ENCODE data around the gene MAGEA11.
"Not testable (repeated sequence)": the region's sequence is repeated elsewhere in the genome, so short reads cannot be mapped to it uniquely, and the experiment has no call there.

The MAGEA11 gene, protein sequence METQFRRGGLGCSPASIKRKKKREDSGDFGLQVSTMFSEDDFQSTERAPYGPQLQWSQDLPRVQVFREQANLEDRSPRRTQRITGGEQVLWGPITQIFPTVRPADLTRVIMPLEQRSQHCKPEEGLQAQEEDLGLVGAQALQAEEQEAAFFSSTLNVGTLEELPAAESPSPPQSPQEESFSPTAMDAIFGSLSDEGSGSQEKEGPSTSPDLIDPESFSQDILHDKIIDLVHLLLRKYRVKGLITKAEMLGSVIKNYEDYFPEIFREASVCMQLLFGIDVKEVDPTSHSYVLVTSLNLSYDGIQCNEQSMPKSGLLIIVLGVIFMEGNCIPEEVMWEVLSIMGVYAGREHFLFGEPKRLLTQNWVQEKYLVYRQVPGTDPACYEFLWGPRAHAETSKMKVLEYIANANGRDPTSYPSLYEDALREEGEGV

DNA sequence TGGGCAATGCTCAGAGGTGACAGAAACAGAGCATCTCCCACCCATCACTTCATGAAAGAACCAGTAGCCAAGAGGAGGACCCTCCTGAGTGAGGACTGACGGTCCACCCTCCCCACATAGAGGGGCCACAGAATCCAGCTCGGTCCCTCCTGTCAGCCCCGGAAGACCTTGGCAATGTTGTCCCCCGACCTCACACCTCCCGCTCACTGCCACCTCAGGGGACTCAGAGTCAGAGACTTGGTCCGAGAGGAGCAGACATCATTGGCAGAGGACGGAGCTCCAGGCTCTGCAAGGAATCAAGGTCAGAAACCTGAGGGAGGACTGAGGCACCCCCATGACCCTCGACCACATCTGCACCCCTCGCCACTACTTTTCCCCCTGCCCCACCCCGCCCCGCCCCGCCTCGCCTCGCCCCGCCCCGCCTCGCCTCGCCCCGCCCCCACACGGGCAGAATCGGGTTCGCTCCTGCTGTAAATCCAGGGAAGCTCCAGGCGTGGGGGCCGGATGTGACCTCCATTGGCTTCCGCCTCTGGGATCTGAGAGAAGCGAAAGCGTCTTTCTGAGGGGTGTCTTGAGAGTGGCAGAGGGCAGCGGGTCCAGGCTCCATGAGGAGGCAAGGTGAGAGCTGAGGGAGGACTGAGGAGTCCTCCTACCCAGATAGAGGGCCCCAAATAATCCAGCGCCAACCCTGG, at the start of gene MAGEA11:
MAGEA11 (plus strand) TSS at position 516 of the 692 bp plus-strand sequence. CDS start 1,100 bp downstream, outside the sequence.
- H3K27ac ChIP-seq: no peak within 1 kb of the TSS
- H3K4me3 ChIP-seq: no peak within 1 kb of the TSS

DNA sequence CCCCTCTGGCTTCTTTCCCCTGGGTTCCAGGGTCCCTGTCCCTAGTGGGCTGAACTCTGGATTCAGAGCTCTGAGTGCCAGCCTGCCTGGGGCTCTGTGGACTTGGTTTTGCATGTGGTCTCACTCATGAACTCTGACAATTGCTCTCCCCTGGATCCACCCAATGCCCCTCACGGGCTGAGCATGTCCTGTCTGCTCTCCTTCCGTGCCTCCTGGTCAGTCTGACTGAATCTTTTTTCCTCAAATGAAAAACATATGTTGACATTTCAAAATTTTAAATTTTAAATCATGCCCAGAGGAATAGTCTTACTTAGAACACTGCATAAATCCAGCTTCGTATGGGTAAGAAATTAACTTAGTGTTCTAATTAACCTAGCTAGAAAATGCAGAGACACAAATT, 36.8 kb upstream of the MAGEA11 start:
- not testable (repeated sequence) for H3K27ac ChIP-seq, H3K4me3 ChIP-seq

DNA sequence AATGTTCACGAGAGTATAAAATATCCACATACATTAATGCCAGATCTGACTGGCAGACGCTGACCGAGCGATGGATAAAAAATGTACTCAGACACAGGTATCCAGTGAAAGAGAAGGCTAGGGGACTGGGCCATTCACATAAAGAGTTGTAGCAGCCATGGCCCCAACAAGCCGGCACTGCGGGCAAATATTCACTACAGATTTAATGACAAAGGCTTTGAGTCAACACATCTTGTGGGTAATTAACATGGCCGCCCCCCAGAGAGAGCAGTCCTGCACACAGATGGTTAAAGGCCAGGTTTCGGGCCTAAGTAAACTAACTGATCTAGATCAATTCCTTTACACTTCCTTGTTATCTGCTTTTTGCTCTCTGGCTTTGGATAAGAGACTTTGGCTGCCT, 36.3 kb upstream of the MAGEA11 start:
- H3K4me3 ChIP-seq, H3K27ac ChIP-seq: not testable (repeated sequence)

DNA sequence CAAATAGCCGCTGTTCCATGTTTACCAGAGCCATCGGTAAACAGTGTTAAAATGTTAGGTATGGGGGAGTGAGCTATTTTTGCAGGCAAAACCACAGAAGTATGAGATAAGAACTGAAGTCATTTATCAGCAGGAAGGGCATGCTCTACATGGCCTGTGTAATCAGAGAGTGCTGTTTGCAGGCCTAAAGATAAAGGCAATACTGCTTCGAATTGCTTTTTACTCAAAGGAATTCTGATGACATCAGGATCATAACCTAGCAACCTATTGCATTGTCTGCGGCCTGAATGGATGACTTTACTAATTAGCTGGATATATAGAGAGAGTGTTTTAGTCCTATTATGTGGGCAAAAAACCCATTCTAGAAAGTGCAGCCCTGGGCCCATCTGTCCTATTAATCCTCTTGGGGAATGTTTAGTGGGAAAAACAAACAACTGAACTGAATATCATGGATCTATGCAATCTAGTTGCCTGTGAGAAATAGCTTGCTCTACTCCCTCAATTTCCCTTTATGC, 32.6 kb upstream of the MAGEA11 start:
- not testable (repeated sequence) for H3K27ac ChIP-seq

DNA sequence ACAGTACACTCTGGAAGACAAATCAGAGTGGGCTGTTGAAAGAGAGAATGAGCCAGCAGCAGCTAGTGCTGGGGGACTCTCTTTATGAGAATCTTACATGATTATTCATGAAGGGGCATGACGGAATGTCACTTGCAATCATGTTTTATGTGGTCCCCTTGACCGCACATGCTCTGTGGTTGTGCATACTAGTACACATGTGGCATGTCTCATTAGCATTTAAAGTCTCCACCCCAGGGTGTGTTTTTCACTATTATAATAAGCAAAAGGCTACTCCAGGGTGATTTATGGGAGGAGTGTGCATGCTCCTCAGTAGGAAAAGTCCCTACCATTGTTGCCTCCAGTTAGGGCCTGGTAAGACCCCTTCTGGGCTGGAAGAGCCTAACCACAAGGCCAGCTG, 30.7 kb upstream of the MAGEA11 start:
- H3K27ac ChIP-seq: no peak overlapping the region
- H3K4me3 ChIP-seq: no peak overlapping the region

More for the DNA sequence above, 32.6 kb upstream of the MAGEA11 start:
- H3K4me3 ChIP-seq: not testable (repeated sequence)

DNA sequence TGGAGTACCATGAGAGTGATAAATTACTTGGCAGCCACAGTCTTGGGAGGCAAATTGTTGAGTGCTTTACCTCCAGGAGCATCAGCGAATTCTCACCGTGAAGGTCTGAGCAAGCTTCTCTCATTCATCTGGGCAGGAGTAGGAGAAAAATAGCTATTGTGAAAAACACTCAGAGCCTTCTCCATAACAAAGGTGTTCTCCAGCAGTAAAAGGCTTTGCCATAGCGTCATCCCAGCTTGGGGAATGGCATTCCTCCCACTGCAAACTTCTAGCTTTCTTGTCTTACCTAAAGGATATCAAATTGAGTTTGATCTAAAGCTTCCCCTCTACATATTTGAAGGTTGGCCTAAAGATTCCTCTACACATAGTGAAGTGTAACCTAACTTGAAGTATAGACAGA, 29.8 kb upstream of the MAGEA11 start:
- H3K27ac ChIP-seq: no peak overlapping the region
- H3K4me3 ChIP-seq: no peak overlapping the region

DNA sequence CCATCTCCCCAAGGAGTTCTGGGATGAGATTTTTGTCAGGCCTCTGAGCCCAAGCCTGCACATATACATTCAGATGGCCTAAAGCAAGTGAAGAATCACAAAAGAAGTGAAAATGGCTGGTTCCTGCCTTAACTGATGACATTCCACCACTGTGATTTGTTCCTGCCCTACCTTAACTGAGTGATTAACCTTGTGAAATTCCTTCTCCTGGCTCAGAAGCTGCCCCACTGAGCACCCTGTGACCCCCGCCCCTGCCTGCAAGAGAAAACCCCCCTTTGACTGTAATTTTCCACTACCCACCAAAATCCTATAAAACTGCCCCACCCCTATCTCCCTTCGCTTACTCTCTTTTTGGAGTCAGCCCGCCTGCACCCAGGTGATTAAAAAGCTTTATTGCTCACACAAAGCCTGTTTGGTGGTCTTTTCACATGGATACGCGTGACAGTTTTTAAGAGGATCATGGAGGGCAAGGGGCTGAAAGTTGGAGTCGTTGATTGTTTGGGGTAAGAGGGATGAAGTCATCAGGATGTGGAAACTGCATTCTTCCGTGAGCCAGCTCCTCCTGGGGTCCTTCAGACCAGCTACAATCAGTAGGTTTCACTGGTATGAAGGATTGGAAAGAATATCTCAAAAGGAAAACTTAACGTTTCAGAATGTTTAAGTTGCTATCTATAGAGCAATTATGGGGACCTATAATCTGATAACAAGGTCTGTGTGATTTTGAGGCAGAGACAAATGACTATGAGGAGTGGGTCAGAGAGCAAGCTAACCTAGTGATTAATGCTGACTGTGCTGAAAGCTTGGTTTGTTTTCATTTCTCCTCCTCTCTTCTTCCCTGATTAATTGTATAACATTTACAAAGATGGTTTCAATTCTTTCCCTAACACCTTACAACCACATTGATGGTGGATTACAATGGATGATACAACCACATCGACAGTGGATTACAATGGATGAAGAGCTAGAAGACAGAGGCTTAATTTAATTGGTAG, 28.6 kb upstream of the MAGEA11 start:
- H3K4me3 ChIP-seq: no peak overlapping the region

DNA sequence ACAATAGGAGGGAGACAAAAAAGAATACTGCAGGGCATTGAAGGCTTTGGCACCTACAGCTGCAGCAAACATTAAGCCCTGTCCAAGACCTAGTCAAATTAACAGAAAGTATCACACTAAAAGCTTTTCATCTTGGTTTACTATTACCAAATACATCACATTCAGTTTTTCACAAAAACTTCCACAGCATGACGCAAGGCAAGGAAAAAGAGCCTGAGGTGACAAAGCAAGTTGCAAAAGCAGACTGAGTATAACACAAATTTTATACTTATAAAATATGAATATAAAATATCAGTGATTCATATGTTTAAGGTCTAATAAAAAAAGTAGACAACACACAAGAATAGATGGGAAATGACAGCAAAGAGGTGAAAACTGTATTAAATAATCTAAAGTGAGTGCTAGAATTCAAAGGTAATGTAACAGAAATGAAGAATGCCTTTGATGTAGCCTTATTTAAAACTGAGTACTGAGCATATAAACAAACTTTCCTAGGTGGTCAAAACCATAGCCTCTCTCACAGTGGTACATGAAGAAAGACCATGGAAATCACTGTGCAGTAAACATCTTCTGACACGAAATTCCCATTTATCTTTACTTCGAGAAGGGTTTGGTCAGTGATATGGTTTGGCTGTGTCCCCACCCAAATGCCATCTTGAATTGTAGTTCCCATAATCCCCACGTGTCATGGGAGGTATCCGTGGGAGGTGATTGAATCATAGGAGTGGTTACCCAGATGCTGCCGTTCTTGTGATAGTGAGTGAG, 27.7 kb upstream of the MAGEA11 start:
- no peak overlapping the region for H3K27ac ChIP-seq

More for the DNA sequence above, 28.6 kb upstream of the MAGEA11 start:
- no peak overlapping the region for H3K27ac ChIP-seq

DNA sequence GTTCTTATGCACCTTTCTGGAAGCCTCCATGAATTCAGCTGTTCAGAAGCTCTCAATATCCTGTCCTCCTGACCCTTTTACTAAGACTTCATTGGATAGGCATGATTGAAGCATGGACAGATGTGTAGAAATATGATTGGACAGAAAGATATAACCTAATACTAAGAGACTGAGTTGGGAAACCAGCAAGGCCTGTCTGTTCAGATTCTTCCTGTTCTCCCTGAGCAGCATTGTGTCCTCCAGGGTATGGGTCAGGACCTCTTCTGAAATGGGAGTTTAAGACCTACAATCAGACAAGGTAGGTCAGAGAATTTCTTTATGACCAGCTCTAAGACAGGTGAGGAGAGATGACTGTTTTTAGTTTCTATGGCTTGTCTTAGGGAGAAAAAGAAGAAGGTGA, 23.9 kb upstream of the MAGEA11 start:
- Histone ChIP-seq H3K4me3 (no peak overlapping the region), H3K27ac (no peak overlapping the region)

More for the DNA sequence above, 27.7 kb upstream of the MAGEA11 start:
- no peak overlapping the region for H3K4me3 ChIP-seq

DNA sequence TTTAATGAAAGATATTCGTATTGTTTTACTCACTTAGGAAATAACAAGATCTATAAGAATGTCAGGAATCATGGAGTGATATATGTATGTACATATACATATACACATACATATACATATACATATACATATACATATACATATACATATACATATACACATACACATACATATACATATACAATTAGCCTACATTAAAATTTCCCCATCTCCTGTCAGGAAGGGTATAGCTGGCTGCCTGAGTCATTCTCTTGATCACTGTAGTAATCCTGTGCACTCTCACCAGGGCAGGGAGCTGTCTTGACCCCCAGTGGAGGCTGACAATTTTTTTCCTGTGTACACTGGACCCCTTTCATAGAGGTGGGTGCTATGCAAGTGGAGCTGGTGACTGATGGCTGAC, 23.3 kb upstream of the MAGEA11 start:
- H3K4me3 ChIP-seq: no peak overlapping the region
- H3K27ac ChIP-seq: no peak overlapping the region

DNA sequence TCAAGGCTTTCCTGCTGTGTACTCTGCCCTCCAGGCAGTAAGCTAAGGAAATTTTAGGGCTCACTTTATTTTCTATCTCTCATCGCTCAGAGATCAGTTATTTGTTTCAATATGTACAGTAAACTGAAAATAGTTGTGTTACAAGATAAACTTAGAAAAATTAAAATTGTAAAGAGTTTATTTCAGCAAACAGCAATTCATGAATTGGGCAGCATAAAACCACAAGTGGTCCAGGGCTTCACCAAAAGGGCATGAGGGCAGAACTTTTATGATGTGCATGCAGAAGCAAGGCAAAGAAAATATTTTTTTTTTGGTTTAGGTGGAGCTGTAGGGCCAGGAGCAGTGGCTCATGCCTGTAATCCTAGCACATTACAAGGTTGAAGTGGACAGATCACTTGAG, 20.1 kb upstream of the MAGEA11 start:
- Histone ChIP-seq H3K4me3 (no peak overlapping the region), H3K27ac (no peak overlapping the region)

DNA sequence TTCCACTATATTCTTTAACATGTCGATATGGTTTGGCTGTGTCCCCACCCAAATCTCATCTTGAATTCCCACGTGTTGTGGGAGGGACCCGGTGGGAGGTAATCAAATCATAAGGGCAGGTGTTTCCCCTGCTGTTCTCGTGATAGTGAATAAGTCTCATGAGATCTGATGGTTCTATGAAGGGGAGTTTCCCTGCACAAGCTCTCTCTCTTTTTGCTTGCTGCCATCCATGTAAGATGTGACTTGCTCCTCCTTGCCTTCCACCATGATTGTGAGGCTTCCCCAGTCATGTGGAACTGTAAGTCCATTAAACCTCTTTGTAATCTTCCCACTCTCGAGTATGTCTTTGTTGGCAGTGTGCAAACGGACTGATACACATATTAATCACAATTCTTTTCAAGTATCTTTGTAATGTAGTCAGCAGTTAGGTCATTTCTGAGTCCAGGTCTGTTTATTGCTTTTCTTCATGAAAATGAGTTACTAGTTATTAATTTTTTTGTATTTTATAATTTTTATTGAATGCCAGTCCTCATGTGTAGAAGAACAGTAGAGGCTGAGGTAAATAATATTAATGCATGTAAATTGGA, 19.1 kb upstream of the MAGEA11 start:
- H3K27ac ChIP-seq, H3K4me3 ChIP-seq: not testable (repeated sequence)

DNA sequence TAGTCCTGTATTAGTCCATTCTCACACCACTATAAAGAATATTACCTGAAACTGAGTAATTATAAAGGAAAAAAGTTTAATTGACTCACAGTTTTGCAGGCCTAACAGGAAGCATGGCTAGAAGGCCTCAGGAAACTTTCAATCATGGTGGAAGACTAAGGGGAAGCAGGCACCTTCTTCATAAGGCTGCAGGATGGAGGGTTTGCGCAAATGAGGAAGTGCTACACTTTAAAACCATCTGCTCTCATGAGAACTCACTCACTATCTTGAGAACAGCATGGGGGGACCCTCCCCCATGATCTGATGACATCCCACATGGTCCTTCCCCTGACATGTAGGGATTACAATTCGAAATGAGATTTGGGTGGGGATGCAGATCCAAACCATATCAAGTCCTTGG, 12.1 kb upstream of the MAGEA11 start:
- no peak overlapping the region for H3K4me3 ChIP-seq
- H3K27ac ChIP-seq: no peak overlapping the region

DNA sequence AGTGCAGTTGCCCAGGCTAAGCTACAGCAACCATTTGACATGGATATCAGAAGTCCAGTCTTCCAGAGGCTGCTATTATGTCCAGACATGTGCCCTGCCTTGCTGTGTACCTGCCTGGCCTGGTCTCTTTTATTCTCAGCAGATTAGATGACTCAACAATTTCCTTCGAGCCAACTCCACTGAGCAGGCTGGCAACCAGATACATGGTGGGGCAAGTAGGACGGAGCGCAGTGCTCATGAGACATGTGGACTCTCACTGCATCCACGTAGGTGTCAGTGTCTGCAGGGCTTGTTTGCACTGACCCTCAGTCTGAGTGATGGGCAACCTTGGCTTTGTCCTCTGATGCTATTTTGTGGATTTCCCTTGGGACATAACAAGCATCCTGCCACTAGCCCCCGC, 7.2 kb upstream of the MAGEA11 start:
- no peak overlapping the region for H3K27ac ChIP-seq
- no peak overlapping the region for H3K4me3 ChIP-seq

DNA sequence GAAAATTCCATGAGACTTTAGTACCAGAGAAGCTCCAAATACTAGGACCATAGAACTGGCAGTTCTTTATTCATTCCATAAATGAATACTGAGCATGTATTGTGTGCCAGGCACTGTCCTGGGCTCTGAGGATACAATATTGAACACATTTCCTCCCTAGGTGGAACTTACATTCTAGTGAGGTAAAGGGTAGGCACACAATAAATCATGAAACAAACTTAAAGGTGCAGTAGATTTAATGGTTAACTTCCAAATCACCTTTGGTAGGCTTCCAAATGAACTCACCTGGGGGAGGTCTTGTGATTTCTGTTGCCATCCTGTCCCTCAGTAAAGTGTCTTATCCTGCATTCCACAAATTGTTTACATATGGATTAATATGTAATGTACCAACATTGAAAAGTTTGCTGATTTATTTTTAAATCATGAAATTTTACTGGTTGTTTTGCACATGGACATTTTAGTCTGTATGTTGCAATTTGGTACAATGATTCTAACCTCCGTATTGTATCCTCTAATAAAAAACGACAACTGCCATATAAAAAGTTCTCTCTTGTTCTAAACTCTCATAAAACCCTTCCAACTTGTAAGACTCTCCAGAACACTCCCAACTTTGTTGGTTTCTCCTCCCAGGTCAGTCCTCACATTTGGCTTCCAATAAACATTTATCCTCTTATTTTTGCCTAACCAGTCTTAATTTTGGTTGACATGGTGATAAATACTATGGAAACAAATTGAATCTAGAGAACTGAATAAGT, 4.5 kb upstream of the MAGEA11 start:
- Histone ChIP-seq H3K27ac (no peak overlapping the region), H3K4me3 (no peak overlapping the region)

DNA sequence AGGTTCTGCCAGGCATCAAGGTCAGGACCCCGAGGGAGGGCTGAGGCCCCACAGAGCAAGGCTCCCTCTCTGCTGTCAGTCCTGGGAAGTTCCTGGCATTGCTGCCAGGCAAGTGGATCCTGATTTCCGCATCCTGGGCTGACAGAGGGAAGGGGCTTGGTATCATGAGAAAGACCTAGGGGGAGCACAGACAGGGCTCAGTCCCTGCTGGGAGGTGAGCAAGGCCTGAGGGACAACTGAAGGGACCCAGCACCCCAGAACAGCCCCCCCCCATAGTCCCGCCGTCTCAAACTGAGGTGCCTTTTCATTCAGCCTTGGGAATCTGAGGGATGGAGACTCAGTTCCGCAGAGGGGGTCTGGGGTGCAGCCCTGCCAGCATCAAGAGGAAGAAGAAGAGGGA, 971 bp downstream of the MAGEA11 start:
- Histone ChIP-seq H3K27ac (no peak overlapping the region), H3K4me3 (no peak overlapping the region)

DNA sequence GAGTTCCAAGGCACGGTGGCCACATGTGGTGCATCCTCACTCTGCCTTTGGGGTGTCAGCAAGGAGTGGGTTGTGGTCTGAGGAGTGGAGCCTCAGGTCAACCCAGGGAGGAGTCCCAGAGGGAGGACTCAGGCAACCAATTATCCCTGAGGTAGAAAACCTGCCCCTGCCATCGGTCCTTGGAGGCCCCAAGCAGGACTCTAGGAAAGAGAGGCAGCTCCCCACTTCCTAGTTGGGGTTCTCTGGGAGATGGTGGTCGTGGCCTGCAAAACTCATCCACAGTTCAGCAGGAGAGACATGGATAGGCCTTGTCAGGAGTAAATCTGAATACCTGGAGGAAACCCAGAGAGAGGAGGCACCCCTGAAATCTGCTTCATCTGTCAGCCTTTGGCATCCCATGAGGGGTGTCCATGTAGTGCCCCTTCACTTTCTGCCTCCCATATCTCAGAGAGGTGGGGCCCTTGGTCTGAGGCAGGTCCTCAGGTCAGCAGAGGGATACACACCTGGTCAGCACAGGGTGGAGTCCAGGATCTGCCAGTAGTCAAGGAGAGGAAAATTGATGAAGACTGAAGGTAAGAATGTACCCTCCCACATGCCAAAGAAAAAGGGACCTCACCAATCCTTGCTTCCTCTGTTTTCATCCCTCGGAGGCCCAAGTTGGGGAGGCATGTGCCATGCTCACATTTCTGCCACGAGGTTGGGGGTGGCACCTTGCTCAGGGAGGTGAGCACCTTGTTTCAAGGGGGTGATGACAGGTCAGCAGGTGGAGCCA, 1.6 kb downstream of the MAGEA11 start:
- no peak overlapping the region for H3K27ac ChIP-seq
- no peak overlapping the region for H3K4me3 ChIP-seq
